OCI-LY1 (cell line): ENCODE measurements around the gene USP10.

Source experiments
- H2AFZ ChIP-seq: fragments of 200-600 bp; sonication (generic), shearing (Covaris generic); 2 replicates; pipeline ENCODE4 v1.6.0; 2014; ENCODE audit warnings: antibody characterized with exemption, mild to moderate bottlenecking, low read length
- H3F3A ChIP-seq: fragments of 200-600 bp; sonication (generic), shearing (Covaris generic); 2 replicates; pipeline ENCODE4 v1.6.0; 2014; ENCODE audit warnings: mild to moderate bottlenecking, antibody characterized with exemption, low read length, moderate library complexity; ENCODE audit not compliant: insufficient read depth
- H3K27ac ChIP-seq: fragments of 200-600 bp; sonication (generic); 2 replicates; pipeline ENCODE4 v1.5.1; 2014; ENCODE audit warnings: low read length, mixed run types, mild to moderate bottlenecking, low read depth; ENCODE audit not compliant: poor library complexity, severe bottlenecking
- H3K27me3 ChIP-seq: fragments of 200-600 bp; sonication (generic); 2 replicates; pipeline ENCODE4 v1.6.0; 2014; ENCODE audit warnings: antibody characterized with exemption, mild to moderate bottlenecking, low read length, moderate library complexity; ENCODE audit not compliant: insufficient read depth
- H3K36me3 ChIP-seq: fragments of 200-600 bp; sonication (generic); 2 replicates; pipeline ENCODE4 v1.6.1; 2014; ENCODE audit warnings: mild to moderate bottlenecking, antibody characterized with exemption, low read length, moderate library complexity, mixed read lengths; ENCODE audit not compliant: insufficient read depth
- H3K4me1 ChIP-seq: fragments of 200-600 bp; sonication (generic); 2 replicates; pipeline ENCODE4 v1.5.1; 2014; ENCODE audit warnings: mild to moderate bottlenecking, low read length, moderate library complexity; ENCODE audit not compliant: insufficient read depth, severe bottlenecking
- H3K4me2 ChIP-seq: fragments of 200-600 bp; sonication (generic), shearing (Covaris generic); 2 replicates; pipeline ENCODE4 v1.6.1; 2014; ENCODE audit warnings: low read length
- H3K4me3 ChIP-seq: fragments of 200-600 bp; sonication (generic); 2 replicates; pipeline ENCODE4 v1.5.1; 2014; ENCODE audit warnings: low read length, low read depth, mild to moderate bottlenecking, mixed read lengths; ENCODE audit not compliant: poor library complexity, severe bottlenecking
- H3K79me2 ChIP-seq: fragments of 200-600 bp; shearing (Covaris generic); 2 replicates; pipeline ENCODE4 v1.6.1; 2016; ENCODE audit warnings: mixed run types, low read length, mixed read lengths; ENCODE audit not compliant: insufficient read depth
- H3K9ac ChIP-seq: fragments of 200-600 bp; sonication (generic), shearing (Covaris generic); 2 replicates; pipeline ENCODE4 v1.6.1; 2014; ENCODE audit warnings: mild to moderate bottlenecking, low read length, mixed read lengths
- H3K9me2 ChIP-seq: fragments of 200-600 bp; sonication (generic), shearing (Covaris generic); 2 replicates; pipeline ENCODE4 v1.6.1; 2014; ENCODE audit warnings: low read depth, mild to moderate bottlenecking, low read length, mixed read lengths
- H3K9me3 ChIP-seq: fragments of 200-600 bp; shearing (Covaris generic); 2 replicates; pipeline ENCODE4 v1.6.1; 2014; ENCODE audit warnings: low read length, mixed read lengths
- H4K20me1 ChIP-seq: fragments of 200-600 bp; sonication (generic), shearing (Covaris generic); 2 replicates; pipeline ENCODE4 v1.6.0; 2016; ENCODE audit warnings: mild to moderate bottlenecking, low read length; ENCODE audit not compliant: insufficient read depth
- CTCF ChIP-seq: fragments of 200-600 bp; sonication (generic), shearing (Covaris generic); IDR thresholded peaks from 2 replicates; pipeline ENCODE4 v1.5.1; 2017; ENCODE audit warnings: mild to moderate bottlenecking, antibody characterized with exemption, low read length, moderate library complexity, mixed read lengths
- EZH2 ChIP-seq: fragments of 200-600 bp; sonication (generic), shearing (Covaris generic); IDR thresholded peaks from 2 replicates; pipeline ENCODE4 v1.8.0; 2017; ENCODE audit warnings: borderline replicate concordance, mixed run types, mild to moderate bottlenecking, antibody characterized with exemption, low read length, moderate library complexity, mixed read lengths

Gene USP10

GRCh38 chr16:84703681-84704080 lies 3.9 kb downstream of the USP10 start:
- no peak overlapping the region for H2AFZ ChIP-seq
- no peaks in the 10 kb centered on the region for H3K9me3 ChIP-seq
- peak overlapping the region; percentile 61 for H3K4me2 ChIP-seq
- peaks cover 67% of the 10 kb centered on the region for H3K4me1 ChIP-seq
- peaks cover 9% of the 10 kb centered on the region; the same call in 1 of the 2 replicates for H3K36me3 ChIP-seq
- TF ChIP-seq CTCF (no peak), EZH2 (no peak)
- H3K79me2 ChIP-seq: peaks cover 85% of the 10 kb centered on the region
- no peaks in the 10 kb centered on the region for H3K27me3 ChIP-seq
- H4K20me1 ChIP-seq: peaks cover 5% of the 10 kb centered on the region; the same call in 1 of the 2 replicates
- H3K9ac ChIP-seq: no peak overlapping the region; the same call in 1 of the 2 replicates
- no peak overlapping the region for H3K4me3 ChIP-seq
- no peaks in the 10 kb centered on the region for H3F3A ChIP-seq
- no peak overlapping the region for H3K27ac ChIP-seq
- H3K9me2 ChIP-seq: no peaks in the 10 kb centered on the region

GRCh38 chr16:84704253-84704652 lies 4.5 kb downstream of the USP10 start:
- TF ChIP-seq EZH2 (no peak), CTCF (no peak)
- Histone ChIP-seq H3K36me3 (peaks cover 15% of the 10 kb centered on the region; the same call in 1 of the 2 replicates), H3K9me2 (no peaks in the 10 kb centered on the region), H3K9me3 (no peaks in the 10 kb centered on the region), H3K4me1 (peaks cover 68% of the 10 kb centered on the region), H3K79me2 (peaks cover 90% of the 10 kb centered on the region), H3K4me3 (no peak overlapping the region), H3K9ac (no peak overlapping the region), H3K4me2 (peak overlapping the region; percentile 61; the same call in 1 of the 2 replicates), H2AFZ (no peak overlapping the region), H3F3A (no peaks in the 10 kb centered on the region), H4K20me1 (peaks cover 7% of the 10 kb centered on the region; the same call in 1 of the 2 replicates), H3K27me3 (no peaks in the 10 kb centered on the region), H3K27ac (no peak overlapping the region)

GRCh38 chr16:84706856-84707255 lies 7.1 kb downstream of the USP10 start:
- Histone ChIP-seq H3F3A (no peaks in the 10 kb centered on the region), H3K27me3 (no peaks in the 10 kb centered on the region), H3K36me3 (peaks cover 22% of the 10 kb centered on the region; the same call in 1 of the 2 replicates), H3K79me2 (peaks cover 99% of the 10 kb centered on the region), H3K9me3 (no peaks in the 10 kb centered on the region), H3K27ac (no peak overlapping the region), H4K20me1 (peaks cover 7% of the 10 kb centered on the region; the same call in 1 of the 2 replicates), H3K4me2 (no peak overlapping the region), H3K9me2 (no peaks in the 10 kb centered on the region), H3K9ac (no peak overlapping the region), H3K4me3 (no peak overlapping the region), H2AFZ (no peak overlapping the region), H3K4me1 (peaks cover 83% of the 10 kb centered on the region)
- TF ChIP-seq CTCF: no peak
- TF ChIP-seq EZH2: no peak
